Kidney glomerular epithelial cell (primary cell): ENCODE measurements around the gene KLF16.

ENCODE experiments used
- DNase-seq: peaks from one replicate; lab custom pipeline; 2025; lab: John Stamatoyannopoulos, UW

The KLF16 gene

GRCh38 chr19:1806184-1807029, 57.0 kb downstream of the KLF16 start:
- DNase-seq: no peak

- no peak for DNase-seq
Observed at GRCh38 chr19:1805401-1806183, 57.8 kb downstream of the KLF16 start.

- no peak for DNase-seq
Observed at GRCh38 chr19:1804858-1805257, 58.5 kb downstream of the KLF16 start.
